H1 (cell line): ENCODE measurements around the gene IL5RA. TPM values are rescaled to one million over a fixed set of nuclear protein-coding genes. Genes with fewer than 3 reads are reported as not detected.

Experiments
- EP300 ChIP-seq, 2 experiments: IDR thresholded peaks; 1 replicate in 1 of 2; 2 replicates in 1 of 2; pipeline ENCODE4 v1.6.1; 2011 to 2012; ENCODE audit warnings: low read depth in 2 of 2, low read length in 2 of 2, mild to moderate bottlenecking in 2 of 2, borderline replicate concordance in 1 of 2, inconsistent platforms in 1 of 2, moderate library complexity in 1 of 2
- polyA plus RNA-seq, 7 experiments: library from polyadenylated mRNA; depleted of rRNA in 3 of 7; stranded (reverse) in 5 of 7; unstranded in 2 of 7; fragments of >200 nt in 5 of 7; fragments of 200-250 nt in 2 of 7; gene quantifications; 1 replicate in 5 of 7; 2 replicates in 1 of 7; 4 replicates in 1 of 7; pipeline versions ENCODE4 v1.2.1 to v1.2.3, GENCODE V29; 2011 to 2013; ENCODE audit warnings: missing spikeins in 2 of 7, mixed read lengths in 2 of 7
- total RNA-seq: library from RNA; stranded (reverse); fragmentation: NEBNext Ultra II Directional; extraction: Animal tissue kit (Norgen Biotek cat#: 25700); gene quantifications from 2 replicates; pipeline ENCODE4 v1.2.1, GENCODE V29; 2021

Gene IL5RA
- total and polyA plus RNA-seq, 2 of the 8 experiments (the other 6 are each of a cell fraction or from before 2014, with no cell fraction given), result not detected

DNA sequence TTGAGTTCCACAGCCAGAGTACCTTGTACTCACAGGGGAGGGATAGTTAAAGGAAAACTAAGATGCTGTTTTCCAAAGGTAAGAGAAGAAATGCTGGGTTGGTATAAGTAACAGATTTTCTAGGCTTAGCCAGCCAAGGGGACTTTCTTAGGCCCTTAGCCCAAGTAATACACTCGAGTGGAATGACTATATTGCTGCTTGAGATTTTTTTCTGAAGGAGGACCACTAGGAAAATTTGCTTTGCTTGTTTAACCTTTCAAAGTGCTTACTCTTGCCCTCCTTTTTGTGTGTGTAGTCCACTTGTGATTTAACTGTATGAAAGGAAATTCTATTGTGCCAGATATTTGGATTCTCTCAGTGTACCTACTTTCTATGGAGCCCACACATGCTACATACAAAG is 50.5 kb downstream of the IL5RA start (continued):
- TF ChIP-seq EP300 (IDR thresholded peaks at IDR 0.05; ENCODE audit: borderline replicate concordance in 1 of 2, low read depth in 2 of 2, low read length in 2 of 2), result no peak
